H9 (cell line): Measurements from ENCODE around the gene RASSF3. TPM values are rescaled to one million over a fixed set of nuclear protein-coding genes. Genes with fewer than 3 reads are reported as not detected.

Experiments used
- DNase-seq: peaks from one replicate; pipeline ENCODE4 v3.0.0-alpha.2; 2017
- H2AFZ ChIP-seq: one replicate; pipeline ENCODE4 v1.6.1; 2013; ENCODE audit warnings: mild to moderate bottlenecking, low read length, control low read depth, moderate library complexity
- H2AK5ac ChIP-seq: 2 replicates; pipeline ENCODE4 v1.6.1; 2013; ENCODE audit warnings: low read length, control low read depth, mixed read lengths; ENCODE audit not compliant: insufficient read length
- H2BK120ac ChIP-seq: one replicate; pipeline ENCODE4 v1.6.1; 2013; ENCODE audit warnings: low read depth, mild to moderate bottlenecking, low read length, control low read depth, inconsistent platforms; ENCODE audit not compliant: poor library complexity, severe bottlenecking
- H2BK12ac ChIP-seq: 2 replicates; pipeline ENCODE4 v1.6.1; 2013; ENCODE audit warnings: low read length, control low read depth, mixed read lengths, low read depth; ENCODE audit not compliant: insufficient read length
- H2BK15ac ChIP-seq: 2 replicates; pipeline ENCODE4 v1.6.1; 2013; ENCODE audit warnings: low read depth, low read length, control low read depth
- H2BK20ac ChIP-seq: one replicate; pipeline ENCODE4 v1.6.1; 2013; ENCODE audit warnings: low read depth, mild to moderate bottlenecking, low read length, control low read depth, inconsistent platforms; ENCODE audit not compliant: poor library complexity, severe bottlenecking
- H2BK5ac ChIP-seq: 2 replicates; pipeline ENCODE4 v1.6.1; 2013; ENCODE audit warnings: low read length, control low read depth, mixed read lengths; ENCODE audit not compliant: insufficient read length
- H3K14ac ChIP-seq: 2 replicates; pipeline ENCODE4 v1.6.1; 2013; ENCODE audit warnings: low read length, control low read depth; ENCODE audit not compliant: insufficient read depth
- H3K18ac ChIP-seq: 2 replicates; pipeline ENCODE4 v1.6.1; 2013; ENCODE audit warnings: low read depth, mild to moderate bottlenecking, mixed read lengths, low read length, control low read depth; ENCODE audit not compliant: insufficient read length
- H3K23ac ChIP-seq: 2 replicates; pipeline ENCODE4 v1.6.1; 2013; ENCODE audit warnings: low read length, control low read depth, mixed read lengths, low read depth; ENCODE audit not compliant: insufficient read length
- H3K23me2 ChIP-seq: 2 replicates; pipeline ENCODE4 v1.6.1; 2013; ENCODE audit warnings: low read depth, mild to moderate bottlenecking, mixed read lengths, low read length, control low read depth; ENCODE audit not compliant: insufficient read length, poor library complexity, severe bottlenecking
- H3K27ac ChIP-seq: 2 replicates; pipeline ENCODE4 v1.5.1; 2013; ENCODE audit warnings: low read length, control low read depth, mixed read lengths, low read depth; ENCODE audit not compliant: insufficient read length
- H3K27me3 ChIP-seq: 2 replicates; pipeline ENCODE4 v1.6.1; 2013; ENCODE audit warnings: low read length, control low read depth, inconsistent platforms; ENCODE audit not compliant: insufficient read depth
- H3K4ac ChIP-seq: 2 replicates; pipeline ENCODE4 v1.6.1; 2013; ENCODE audit warnings: low read depth, mild to moderate bottlenecking, control low read depth, inconsistent platforms, low read length, moderate library complexity
- H3K4me1 ChIP-seq: 2 replicates; pipeline ENCODE4 v1.6.1; 2013; ENCODE audit warnings: low read length, control low read depth, inconsistent platforms; ENCODE audit not compliant: insufficient read depth
- H3K4me2 ChIP-seq: 2 replicates; pipeline ENCODE4 v1.6.1; 2013; ENCODE audit warnings: low read length, control low read depth, mixed read lengths; ENCODE audit not compliant: insufficient read length, insufficient read depth
- H3K56ac ChIP-seq: 2 replicates; pipeline ENCODE4 v1.6.1; 2013; ENCODE audit warnings: low read depth, mild to moderate bottlenecking, mixed read lengths, low read length, control low read depth; ENCODE audit not compliant: insufficient read length
- H3K79me1 ChIP-seq: 2 replicates; pipeline ENCODE4 v1.6.1; 2013; ENCODE audit warnings: low read depth, mild to moderate bottlenecking, moderate library complexity, low read length, control low read depth, inconsistent platforms; ENCODE audit not compliant: insufficient read depth, poor library complexity, severe bottlenecking
- H3K79me2 ChIP-seq: 2 replicates; pipeline ENCODE4 v1.6.1; 2013; ENCODE audit warnings: low read length, control low read depth, inconsistent platforms; ENCODE audit not compliant: insufficient read depth
- H3K9ac ChIP-seq: 2 replicates; pipeline ENCODE4 v1.6.1; 2013; ENCODE audit warnings: low read length, control low read depth, mixed read lengths; ENCODE audit not compliant: insufficient read length; ENCODE audit errors: extremely low read depth
- H3K9me3 ChIP-seq: one replicate; pipeline ENCODE4 v1.6.1; 2013; ENCODE audit warnings: low read depth, low read length, inconsistent platforms; ENCODE audit not compliant: control insufficient read depth
- H3T11ph ChIP-seq: one replicate; pipeline ENCODE4 v1.6.1; 2013; ENCODE audit warnings: mild to moderate bottlenecking, low read length, control low read depth, inconsistent platforms
- H4K20me1 ChIP-seq: one replicate; pipeline ENCODE4 v1.6.1; 2013; ENCODE audit not compliant: control insufficient read depth, insufficient read length, insufficient read depth
- H4K5ac ChIP-seq: 2 replicates; pipeline ENCODE4 v1.6.1; 2013; ENCODE audit warnings: low read depth, mild to moderate bottlenecking, mixed read lengths, low read length, control low read depth; ENCODE audit not compliant: insufficient read length
- H4K8ac ChIP-seq: replicated peaks from 2 replicates; pipeline ENCODE4 v1.6.1; 2013; ENCODE audit warnings: low read length, control low read depth, mixed read lengths, low read depth; ENCODE audit not compliant: insufficient read length
- H4K91ac ChIP-seq: 2 replicates; pipeline ENCODE4 v1.6.1; 2013; ENCODE audit warnings: low read depth, mild to moderate bottlenecking, moderate library complexity, mixed read lengths, low read length, control low read depth; ENCODE audit not compliant: insufficient read length
- H3K27ac Mint-ChIP-seq, 3 experiments: 2 replicates in 2 of 3; 3 replicates in 1 of 3; pipeline ENCODE4 v1.8.0; 2020 to 2021; ENCODE audit warnings: mixed read lengths in 3 of 3, mild to moderate bottlenecking in 1 of 3, moderate library complexity in 1 of 3
- H3K27me3 Mint-ChIP-seq: 2 replicates; pipeline ENCODE4 v1.8.0; 2021; ENCODE audit warnings: low read depth, mild to moderate bottlenecking, moderate library complexity, mixed read lengths
- H3K36me3 Mint-ChIP-seq, 3 experiments: 2 replicates in 2 of 3; 3 replicates in 1 of 3; pipeline ENCODE4 v1.8.0; 2020 to 2021; ENCODE audit warnings: low read depth in 3 of 3, mixed read lengths in 3 of 3; ENCODE audit not compliant: insufficient read depth in 1 of 3
- H3K4me1 Mint-ChIP-seq, 2 experiments: 2 replicates each; pipeline ENCODE4 v1.8.0; 2020; ENCODE audit warnings: mixed read lengths in 2 of 2
- H3K4me3 Mint-ChIP-seq, 2 experiments: 2 replicates in 1 of 2; 3 replicates in 1 of 2; pipeline ENCODE4 v1.8.0; 2020 to 2021; ENCODE audit warnings: mild to moderate bottlenecking in 2 of 2, mixed read lengths in 2 of 2, moderate library complexity in 1 of 2
- H3K9me3 Mint-ChIP-seq, 2 experiments: 2 replicates in 1 of 2; 3 replicates in 1 of 2; pipeline ENCODE4 v1.8.0; 2020; ENCODE audit warnings: mild to moderate bottlenecking in 2 of 2, mixed read lengths in 2 of 2, moderate library complexity in 1 of 2
- WGBS: extraction: QIAGEN DNeasy Blood & Tissue Kit; methylation state at CpG from one replicate; pipeline ENCODE4 v1.1.7; 2013; ENCODE audit warnings: missing lambda C conversion rate, low lambda C conversion rate, mixed read lengths; ENCODE audit not compliant: insufficient read length; ENCODE audit errors: extremely low coverage; 5-methylcytosine and 5-hydroxymethylcytosine counted together
- total RNA-seq: library from RNA; stranded (reverse); gene quantifications from 2 replicates; pipeline ENCODE4 v1.2.1, GENCODE V29; 2021
- TF ChIP-seq, protein P1 (sequence below): fragments of 200-600 bp; sonication (generic); conservative IDR thresholded peaks from 3 replicates; pipeline ENCODE4 v1.8.0; 2021; ENCODE audit warnings: antibody characterized with exemption, mild to moderate bottlenecking

Gene RASSF3
- total RNA-seq, 1 experiment from 2014 or later = 45.1 TPM

DNA sequence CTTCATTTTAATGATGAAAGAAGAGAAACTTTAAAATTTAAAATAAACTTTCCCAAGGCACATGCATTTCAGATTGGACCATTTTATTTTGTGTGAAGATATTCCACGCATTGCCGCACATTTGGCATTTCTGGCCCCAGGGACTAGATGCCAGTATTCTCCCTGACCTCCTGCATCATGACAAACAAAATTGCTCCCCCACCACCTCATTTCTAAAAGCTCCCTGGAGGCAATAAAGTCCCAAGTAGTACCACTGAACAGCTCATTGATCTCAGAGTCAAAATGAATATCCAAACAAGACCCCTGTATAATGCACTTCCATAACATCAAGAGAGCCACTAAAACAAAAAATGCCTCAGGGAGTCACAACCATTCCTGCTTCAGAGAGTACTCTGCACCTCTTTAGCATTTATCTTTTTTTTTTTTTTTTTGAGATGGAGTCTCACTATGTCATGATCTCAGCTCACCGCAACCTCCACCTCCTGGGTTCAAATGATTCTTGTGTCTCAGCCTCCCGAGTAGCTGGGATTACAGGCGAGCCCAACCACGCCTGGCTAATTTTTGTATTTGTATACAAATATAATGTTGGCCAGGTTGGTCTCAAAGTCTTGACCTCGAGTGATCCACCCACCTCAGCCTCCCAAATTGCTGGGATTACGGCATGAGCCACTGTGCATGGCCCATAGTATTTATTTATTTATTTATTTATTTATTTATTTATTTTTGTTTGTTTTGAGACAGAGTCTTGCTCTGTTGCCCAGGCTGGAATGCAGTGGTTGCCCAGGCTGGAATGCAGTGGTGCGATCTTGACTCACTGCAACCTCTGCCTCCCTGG lies 48.8 kb upstream of the RASSF3 start:
- no peak for DNase-seq
- no peaks in the 10 kb centered on the region for H3K36me3 Mint-ChIP-seq
- H3K79me2 ChIP-seq = no peaks in the 10 kb centered on the region
- H2AFZ ChIP-seq = no peak overlapping the region
- H3K9me3 Mint-ChIP-seq = no peaks in the 10 kb centered on the region
- H2BK15ac ChIP-seq = no peak overlapping the region
- H3K4ac ChIP-seq = no peak overlapping the region
- peaks cover 2% of the 10 kb centered on the region for H3K27me3 Mint-ChIP-seq
- H3T11ph ChIP-seq = no peak overlapping the region
- no peak overlapping the region for H2BK120ac ChIP-seq
- no peak overlapping the region for H3K23ac ChIP-seq
- peaks cover 17 to 21% of the 10 kb centered on the region in 2 experiments for H3K4me1 Mint-ChIP-seq
- H4K91ac ChIP-seq = no peak overlapping the region
- no peak overlapping the region for H3K14ac ChIP-seq
- no peak overlapping the region for H4K5ac ChIP-seq
- no peak overlapping the region for H3K27ac ChIP-seq
- H4K20me1 ChIP-seq = no peaks in the 10 kb centered on the region
- no peak overlapping the region for H2BK20ac ChIP-seq
- no peaks in the 10 kb centered on the region for H3K23me2 ChIP-seq
- H2AK5ac ChIP-seq = no peak overlapping the region
- no peak overlapping the region for H3K4me3 Mint-ChIP-seq
- H3K27me3 ChIP-seq = no peaks in the 10 kb centered on the region
- no peaks in the 10 kb centered on the region for H3K79me1 ChIP-seq
- no peaks in the 10 kb centered on the region; the same call in 1 of the 2 replicates for H3K4me1 ChIP-seq
- H3K27ac Mint-ChIP-seq = no peak overlapping the region
- no peak overlapping the region for H3K56ac ChIP-seq
- H3K9ac ChIP-seq = no peak overlapping the region
- H3K9me3 ChIP-seq = no peaks in the 10 kb centered on the region
- H3K18ac ChIP-seq = no peak overlapping the region
- TF ChIP-seq, protein P1, sequence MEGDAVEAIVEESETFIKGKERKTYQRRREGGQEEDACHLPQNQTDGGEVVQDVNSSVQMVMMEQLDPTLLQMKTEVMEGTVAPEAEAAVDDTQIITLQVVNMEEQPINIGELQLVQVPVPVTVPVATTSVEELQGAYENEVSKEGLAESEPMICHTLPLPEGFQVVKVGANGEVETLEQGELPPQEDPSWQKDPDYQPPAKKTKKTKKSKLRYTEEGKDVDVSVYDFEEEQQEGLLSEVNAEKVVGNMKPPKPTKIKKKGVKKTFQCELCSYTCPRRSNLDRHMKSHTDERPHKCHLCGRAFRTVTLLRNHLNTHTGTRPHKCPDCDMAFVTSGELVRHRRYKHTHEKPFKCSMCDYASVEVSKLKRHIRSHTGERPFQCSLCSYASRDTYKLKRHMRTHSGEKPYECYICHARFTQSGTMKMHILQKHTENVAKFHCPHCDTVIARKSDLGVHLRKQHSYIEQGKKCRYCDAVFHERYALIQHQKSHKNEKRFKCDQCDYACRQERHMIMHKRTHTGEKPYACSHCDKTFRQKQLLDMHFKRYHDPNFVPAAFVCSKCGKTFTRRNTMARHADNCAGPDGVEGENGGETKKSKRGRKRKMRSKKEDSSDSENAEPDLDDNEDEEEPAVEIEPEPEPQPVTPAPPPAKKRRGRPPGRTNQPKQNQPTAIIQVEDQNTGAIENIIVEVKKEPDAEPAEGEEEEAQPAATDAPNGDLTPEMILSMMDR = no peak
- no peak overlapping the region for H2BK12ac ChIP-seq
- H3K4me2 ChIP-seq = no peak overlapping the region
- no peak overlapping the region for H4K8ac ChIP-seq
- H2BK5ac ChIP-seq = no peak overlapping the region
- no CpG with 5 or more reads among the region's 9 CpGs for WGBS
